A673 (cell line): ENCODE results near the gene APOBEC3G. TPM values are rescaled to one million over a fixed set of nuclear protein-coding genes. Genes with fewer than 3 reads are reported as not detected.

ENCODE experiments used
- BruUV-seq: library from RNA; stranded (reverse); fragments of 400-500 nt; replicated peaks from 2 replicates; lab custom pipeline; 2021; lab: Mats Ljungman, UMichigan
- CTCF ChIA-PET: fragments of 300-600 bp; sonication (Branson Sonifier 250); formaldehyde crosslinking; loops from one replicate; lab custom pipeline; 2022; ENCODE audit warnings: antibody characterized with exemption; lab: Charles Lee
- POLR2A ChIA-PET: fragments of 300-600 bp; sonication (Branson Sonifier 250); formaldehyde crosslinking; loops from one replicate; lab custom pipeline; 2022; ENCODE audit warnings: antibody characterized with exemption; ENCODE audit not compliant: low non-redundant PET; lab: Charles Lee
- DNase-seq: peaks from one replicate; pipeline ENCODE4 v3.0.0-alpha.2; 2015; ENCODE audit warnings: low spot score
- H3K27ac ChIP-seq: fragments of 200-600 bp; sonication (generic); 2 replicates; pipeline ENCODE4 v1.5.1; 2016; ENCODE audit warnings: mixed run types, low read depth, mild to moderate bottlenecking, mixed read lengths, antibody characterized with exemption, low read length; ENCODE audit not compliant: poor library complexity, severe bottlenecking
- H3K27me3 ChIP-seq: fragments of 200-600 bp; sonication (generic); replicated peaks from 2 replicates; pipeline ENCODE4 v1.6.1; 2017; ENCODE audit warnings: mixed run types, low read depth, mild to moderate bottlenecking, mixed read lengths, antibody characterized with exemption, low read length; ENCODE audit not compliant: insufficient read depth, poor library complexity
- H3K36me3 ChIP-seq: fragments of 200-600 bp; sonication (generic); 2 replicates; pipeline ENCODE4 v1.6.1; 2016; ENCODE audit warnings: mixed run types, mild to moderate bottlenecking, mixed read lengths, antibody characterized with exemption, low read length; ENCODE audit not compliant: insufficient read depth, poor library complexity, severe bottlenecking
- H3K4me1 ChIP-seq: fragments of 200-600 bp; sonication (generic); 2 replicates; pipeline ENCODE4 v1.6.1; 2017; ENCODE audit warnings: mixed run types, mild to moderate bottlenecking, mixed read lengths, antibody characterized with exemption, low read length; ENCODE audit not compliant: insufficient read depth, poor library complexity, severe bottlenecking
- H3K4me3 ChIP-seq: fragments of 200-600 bp; sonication (generic); 2 replicates; pipeline ENCODE4 v1.5.1; 2016; ENCODE audit warnings: low read depth, mixed run types, mild to moderate bottlenecking, mixed read lengths, low read length; ENCODE audit not compliant: poor library complexity, severe bottlenecking
- H3K9me3 ChIP-seq: fragments of 200-600 bp; sonication (generic); 2 replicates; pipeline ENCODE4 v1.6.1; 2016; ENCODE audit warnings: mixed run types, low read depth, mild to moderate bottlenecking, mixed read lengths, antibody characterized with exemption, low read length; ENCODE audit not compliant: poor library complexity, severe bottlenecking
- CTCF ChIP-seq: fragments of 300-800, 200-600 bp; sonication (generic); conservative IDR thresholded peaks from 2 replicates; pipeline ENCODE4 v1.5.1; 2017; ENCODE audit warnings: low read depth, mild to moderate bottlenecking, antibody characterized with exemption, low read length, moderate library complexity, mixed read lengths
- EZH2 ChIP-seq: fragments of 200-600 bp; sonication (generic); IDR thresholded peaks from 2 replicates; pipeline ENCODE4 v1.6.1; 2017; ENCODE audit warnings: borderline replicate concordance, low read depth, mild to moderate bottlenecking, mixed read lengths, antibody characterized with exemption, low read length; ENCODE audit not compliant: poor library complexity, severe bottlenecking
- intact Hi-C: fragments of 100-400 bp; cut with micrococcal nuclease; formaldehyde crosslinking; loops from one replicate; pipeline ENCODE4 v1.10.0; 2022; ENCODE audit not compliant: unreplicated experiment
- total RNA-seq: library from RNA; stranded (reverse); gene quantifications from 2 replicates; pipeline ENCODE4 v1.2.3, GENCODE V29; 2021

The APOBEC3G gene
- total RNA-seq, 1 experiment from 2014 or later: 2.5 TPM

DNA sequence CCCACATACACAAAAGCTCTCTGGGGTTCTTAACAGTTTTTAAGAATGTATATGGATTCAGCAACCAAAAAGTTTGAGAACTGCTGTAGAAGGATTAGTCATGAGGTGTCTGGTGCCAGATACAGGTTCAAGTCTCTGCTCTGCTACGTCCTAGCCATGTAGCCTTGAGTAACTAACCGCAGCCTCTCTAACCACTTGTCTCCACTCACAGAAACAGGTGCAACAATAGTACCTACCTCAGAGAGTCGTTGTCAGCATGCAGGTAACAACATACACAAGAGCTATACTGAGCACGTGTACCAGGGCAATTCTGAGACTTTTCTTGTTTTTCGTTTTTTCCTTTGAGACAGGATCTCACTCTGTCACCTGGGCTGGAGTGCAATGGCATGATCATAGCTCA, 48.5 kb downstream of the APOBEC3G start:
- no peak for DNase-seq
- BruUV-seq: no TSS peak
- Histone ChIP-seq H3K4me1 (no peaks in the 10 kb centered on the region), H3K9me3 (no peaks in the 10 kb centered on the region), H3K36me3 (no peaks in the 10 kb centered on the region), H3K27me3 (no peaks in the 10 kb centered on the region), H3K4me3 (no peak overlapping the region), H3K27ac (no peak overlapping the region)
- CTCF ChIA-PET: no interaction called here
- POLR2A ChIA-PET: interaction anchor here (0.6 kb wide), 1 partner anchor 274 kb away, joined by 5 read pairs; the partner anchor contains the start of gene TAB1
- TF ChIP-seq CTCF (no peak), EZH2 (no peak)
- intact Hi-C loops: no loop called here

- CTCF ChIA-PET: no interaction called here
- Histone ChIP-seq H3K27me3 (no peaks in the 10 kb centered on the region), H3K4me3 (no peak overlapping the region), H3K4me1 (no peaks in the 10 kb centered on the region), H3K27ac (no peak overlapping the region), H3K9me3 (no peaks in the 10 kb centered on the region), H3K36me3 (no peaks in the 10 kb centered on the region)
- TF ChIP-seq EZH2 (no peak), CTCF (no peak)
- intact Hi-C loops: no loop called here
- POLR2A ChIA-PET: interaction anchor here (0.7 kb wide), 1 partner anchor 191 kb away, joined by 4 read pairs; no protein-coding TSS in a partner anchor
- BruUV-seq: no TSS peak
- DNase-seq: no peak
Measured at GRCh38 chr22:39128508-39128907, 51.4 kb downstream of the APOBEC3G start.

DNA sequence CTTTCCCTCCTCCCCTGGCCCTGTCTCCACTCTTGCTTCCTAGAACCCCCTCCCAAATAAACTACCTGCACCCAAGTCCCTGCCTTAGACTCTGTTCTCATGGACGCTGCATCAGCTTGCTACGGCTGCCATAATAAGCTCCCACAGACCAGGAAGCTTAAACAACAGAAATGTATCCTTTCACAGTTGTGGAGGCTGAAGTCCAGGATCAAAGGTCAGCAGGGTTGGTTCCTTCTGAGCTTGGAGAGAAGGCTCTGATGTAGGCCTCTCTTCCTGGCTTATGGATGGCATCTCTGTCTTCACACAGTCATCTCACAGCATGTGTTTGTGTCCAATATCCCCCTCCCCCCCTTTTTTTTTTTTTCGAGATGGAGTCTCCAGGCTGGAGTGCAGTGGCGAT, 52.0 kb downstream of the APOBEC3G start:
- H3K27me3 ChIP-seq: no peaks in the 10 kb centered on the region
- no peaks in the 10 kb centered on the region for H3K9me3 ChIP-seq
- H3K4me1 ChIP-seq: no peaks in the 10 kb centered on the region
- POLR2A ChIA-PET: interaction anchor here (0.7 kb wide), 1 partner anchor 191 kb away, joined by 4 read pairs; no protein-coding TSS in a partner anchor
- intact Hi-C loops: no loop called here
- no peaks in the 10 kb centered on the region for H3K36me3 ChIP-seq
- CTCF ChIA-PET: no interaction called here
- no peak for DNase-seq
- no TSS peak for BruUV-seq
- no peak overlapping the region for H3K27ac ChIP-seq
- TF ChIP-seq EZH2 (no peak), CTCF (no peak)
- no peak overlapping the region for H3K4me3 ChIP-seq
